Activated T-cell treated with anti-CD3 and anti-CD28 coated beads for 1 hour (primary cell): ENCODE measurements around the gene HS3ST3A1.

Source experiments
- DNase-seq: peaks from one replicate; pipeline ENCODE4 v3.0.0-alpha.2; 2020; ENCODE audit warnings: low read depth

HS3ST3A1 gene

GRCh38 chr17:13491916-13492736, 109.6 kb downstream of the HS3ST3A1 start:
- no peak for DNase-seq

- DNase-seq = no peak
These were observed 110.2 kb downstream of the HS3ST3A1 start for GRCh38 chr17:13491491-13491890.

GRCh38 chr17:13490906-13491482, 110.7 kb downstream of the HS3ST3A1 start:
- DNase-seq = no peak

GRCh38 chr17:13490427-13490826, 111.3 kb downstream of the HS3ST3A1 start:
- no peak for DNase-seq

GRCh38 chr17:13485327-13485726, 116.4 kb downstream of the HS3ST3A1 start:
- no peak for DNase-seq

GRCh38 chr17:13484020-13484419, 117.7 kb downstream of the HS3ST3A1 start:
- no peak for DNase-seq

- DNase-seq = no peak
These were observed 120.9 kb downstream of the HS3ST3A1 start for GRCh38 chr17:13480877-13481276.

- no peak for DNase-seq
These were observed 123.4 kb downstream of the HS3ST3A1 start for GRCh38 chr17:13478326-13478830.

GRCh38 chr17:13477180-13477611, 124.5 kb downstream of the HS3ST3A1 start:
- no peak for DNase-seq

GRCh38 chr17:13476720-13477119, 125.0 kb downstream of the HS3ST3A1 start:
- DNase-seq = no peak

- DNase-seq = no peak
These were observed 126.0 kb downstream of the HS3ST3A1 start for GRCh38 chr17:13475574-13476223.

GRCh38 chr17:13474073-13474800, 127.5 kb downstream of the HS3ST3A1 start:
- DNase-seq = no peak

- no peak for DNase-seq
These were observed 136.1 kb downstream of the HS3ST3A1 start for GRCh38 chr17:13465678-13466077.

GRCh38 chr17:13462673-13463124, 139.0 kb downstream of the HS3ST3A1 start:
- no peak for DNase-seq

- no peak for DNase-seq
These were observed 139.6 kb downstream of the HS3ST3A1 start for GRCh38 chr17:13462146-13462545.

- no peak for DNase-seq
These were observed 141.3 kb downstream of the HS3ST3A1 start for GRCh38 chr17:13460261-13461000.

GRCh38 chr17:13457783-13458182, 143.9 kb downstream of the HS3ST3A1 start:
- DNase-seq = no peak
